Kidney (tissue), 14 donors: ENCODE data around the gene NAA40. TPM values are rescaled to one million over a fixed set of nuclear protein-coding genes. Genes with fewer than 3 reads are reported as not detected.

ENCODE experiments used
- DNase-seq, 5 donors: peaks; one replicate each; pipeline ENCODE4 v3.0.0-alpha.2; 2013 to 2020
- FAIRE-seq: peaks from 2 replicates; lab custom pipeline; 2012; peaks lifted over from hg19 to GRCh38; lab: Jason Lieb, UNC
- H3K27ac ChIP-seq, 2 donors: one replicate each; pipeline ENCODE4 v1.7.0; 2013; ENCODE audit warnings: low read depth in 2 of 2, low read length in 2 of 2, inconsistent platforms in 1 of 2
- H3K27me3 ChIP-seq: one replicate; pipeline ENCODE4 v1.7.1; 2013; ENCODE audit warnings: low read length, inconsistent platforms; ENCODE audit not compliant: control insufficient read depth, insufficient read depth
- H3K36me3 ChIP-seq, 3 donors: one replicate each; pipeline versions ENCODE4 v1.7.0 to v1.7.1; 2013; ENCODE audit warnings: low read length in 3 of 3, control low read depth in 1 of 3, inconsistent platforms in 1 of 3; ENCODE audit not compliant: insufficient read depth in 3 of 3, control insufficient read depth in 2 of 3
- H3K4me1 ChIP-seq, 3 donors: one replicate each; pipeline versions ENCODE4 v1.7.0 to v1.7.1; 2013; ENCODE audit warnings: low read length in 3 of 3, inconsistent platforms in 1 of 3, low read depth in 1 of 3; ENCODE audit not compliant: control insufficient read depth in 2 of 3, insufficient read depth in 2 of 3
- H3K4me3 ChIP-seq, 3 donors: one replicate each; pipeline versions ENCODE4 v1.7.0 to v1.8.1; 2013; ENCODE audit warnings: low read length in 3 of 3, control low read depth in 1 of 3, inconsistent platforms in 1 of 3
- H3K9ac ChIP-seq, 3 donors: one replicate each; pipeline versions ENCODE4 v1.7.0 to v1.7.1; 2013; ENCODE audit warnings: low read length in 3 of 3, control low read depth in 1 of 3, inconsistent platforms in 1 of 3
- H3K9me3 ChIP-seq, 3 donors: one replicate each; pipeline versions ENCODE4 v1.7.0 to v1.7.1; 2013; ENCODE audit warnings: low read length in 3 of 3, control low read depth in 1 of 3, inconsistent platforms in 1 of 3; ENCODE audit not compliant: control insufficient read depth in 2 of 3, insufficient read depth in 1 of 3
- CTCF ChIP-seq: IDR thresholded peaks from 3 replicates; pipeline ENCODE4 v1.5.1; 2012; ENCODE audit warnings: mild to moderate bottlenecking, moderate library complexity, borderline replicate concordance; ENCODE audit not compliant: insufficient read depth; ENCODE audit errors: extremely low read depth
- intact Hi-C: fragments of 100-400 bp; cut with DNase I; formaldehyde crosslinking; loops from one replicate; pipeline ENCODE4 v1.11.1; 2022
- polyA plus RNA-seq: library from polyadenylated mRNA; stranded (reverse); fragments of 350-450 nt; fragmentation: Illumina TruSeq; extraction: RNeasy Lipid Tissue Mini Kit (QIAGEN cat#74804); gene quantifications from one replicate; pipeline ENCODE4 v1.2.3, GENCODE V29; 2014; ENCODE audit warnings: low read depth, low replicate concordance; ENCODE audit not compliant: insufficient read depth
- total RNA-seq: library from RNA; stranded (reverse); fragmentation: NEBNext Ultra II Directional; extraction: Animal tissue kit (Norgen Biotek cat#: 25700); gene quantifications from one replicate; pipeline ENCODE4 v1.2.1, GENCODE V29; 2021
- donor health status: control.
- donor health status: control.
- donor health status: control.
- donor health status: control.
- donor health status: control.
- donor health status: DM: yes; HTN: yes; CAD: no.
- donor health status: Normal renal cell carcinoma (clear cell type).

NAA40 gene
- total and polyA plus RNA-seq, 2 donors from 2014 or later, result 11.8 to 27.2 TPM

GRCh38 chr11:63974259-63975143 lies 35.7 kb downstream of the NAA40 start, which contains the start of gene COX8A:
TSS of gene COX8A (plus strand) at chr11:63974620. CDS start at chr11:63974681, 61 bp downstream.
- intact Hi-C loops, result no loop called here
- no peak for TF ChIP-seq CTCF
- H3K9ac ChIP-seq, result peak within 1 kb of the TSS; percentile 73 to 99 (median 77)
- H3K4me1 ChIP-seq, result peaks cover 0 to 11% (median 5%) of the 10 kb centered on the region in 3 donors
- H3K27me3 ChIP-seq, result no peaks in the 10 kb centered on the region
- peak within 1 kb of the TSS; percentile 81 to 97 (median 87) for H3K4me3 ChIP-seq
- H3K27ac ChIP-seq, result peak within 1 kb of the TSS; percentile 94 to 99
- H3K9me3 ChIP-seq, result no peaks in the 10 kb centered on the region
- peaks cover 0 to 5% (median 2%) of the 10 kb centered on the region in 3 donors for H3K36me3 ChIP-seq
- DNase-seq (peak; percentile 98 to 100 (median 99)), FAIRE-seq (peak; percentile 98)

- H3K27ac ChIP-seq, result no peak overlapping the region
- intact Hi-C loops, result no loop called here
- FAIRE-seq, result no peak
- TF ChIP-seq CTCF, result no peak
- H3K27me3 ChIP-seq, result no peaks in the 10 kb centered on the region
- no peak overlapping the region for H3K4me3 ChIP-seq
- peaks cover 0 to 11% (median 5%) of the 10 kb centered on the region in 3 donors for H3K4me1 ChIP-seq
- no peak for DNase-seq
- H3K36me3 ChIP-seq, result peaks cover 0 to 5% (median 2%) of the 10 kb centered on the region in 3 donors
- no peaks in the 10 kb centered on the region for H3K9me3 ChIP-seq
- peak overlapping the region in 1 of 3 donors; percentile 34 for H3K9ac ChIP-seq
Measured at GRCh38 chr11:63978551-63979239, 39.9 kb downstream of the NAA40 start.

GRCh38 chr11:63979426-63979825 lies 40.6 kb downstream of the NAA40 start:
- DNase-seq (no peak), FAIRE-seq (no peak)
- H3K36me3 ChIP-seq, result peaks cover 0 to 5% (median 2%) of the 10 kb centered on the region in 3 donors
- H3K4me1 ChIP-seq, result peaks cover 0 to 11% (median 5%) of the 10 kb centered on the region in 3 donors
- H3K9me3 ChIP-seq, result no peaks in the 10 kb centered on the region
- no peaks in the 10 kb centered on the region for H3K27me3 ChIP-seq
- intact Hi-C loops, result no loop called here
- H3K9ac ChIP-seq, result no peak overlapping the region
- no peak overlapping the region for H3K4me3 ChIP-seq
- H3K27ac ChIP-seq, result no peak overlapping the region
- TF ChIP-seq CTCF, result no peak
